Loucy (cell line): ENCODE data around the gene MTR.

ENCODE experiments used
- H2AFZ ChIP-seq: fragments of 200-600 bp; sonication (generic); 2 replicates; pipeline ENCODE4 v1.6.0; 2016; ENCODE audit warnings: antibody characterized with exemption, mild to moderate bottlenecking, low read length, moderate library complexity
- H3F3A ChIP-seq: fragments of 200-600 bp; 2 replicates; pipeline ENCODE4 v1.6.0; 2016; ENCODE audit warnings: antibody characterized with exemption, low read depth, mild to moderate bottlenecking
- H3K27me3 ChIP-seq: fragments of 200-600 bp; sonication (generic); 2 replicates; pipeline ENCODE4 v1.6.1; 2014; ENCODE audit warnings: low read length, mild to moderate bottlenecking; ENCODE audit not compliant: insufficient read depth, poor library complexity, severe bottlenecking
- H3K36me3 ChIP-seq: fragments of 200-600 bp; sonication (generic); 2 replicates; pipeline ENCODE4 v1.6.1; 2016; ENCODE audit warnings: low read length; ENCODE audit not compliant: insufficient read depth
- H3K4me1 ChIP-seq: fragments of 200-600 bp; sonication (generic); 2 replicates; pipeline ENCODE4 v1.5.1; 2014; ENCODE audit warnings: low read length, mild to moderate bottlenecking; ENCODE audit not compliant: insufficient read depth, poor library complexity, severe bottlenecking
- H3K4me2 ChIP-seq: fragments of 200-600 bp; sonication (generic); 2 replicates; pipeline ENCODE4 v1.6.0; 2014; ENCODE audit warnings: antibody characterized with exemption, low read length, low read depth, mild to moderate bottlenecking; ENCODE audit not compliant: poor library complexity, severe bottlenecking
- H3K4me3 ChIP-seq: fragments of 200-600 bp; sonication (generic); 2 replicates; pipeline ENCODE4 v1.5.1; 2014; ENCODE audit warnings: low read length, mild to moderate bottlenecking, mixed read lengths; ENCODE audit not compliant: poor library complexity, severe bottlenecking
- H3K79me2 ChIP-seq: fragments of 200-600 bp; sonication (generic); 2 replicates; pipeline ENCODE4 v1.6.1; 2014; ENCODE audit warnings: low read length; ENCODE audit not compliant: insufficient read depth
- H3K9ac ChIP-seq: fragments of 200-600 bp; sonication (generic); 2 replicates; pipeline ENCODE4 v1.6.0; 2014; ENCODE audit warnings: mild to moderate bottlenecking, low read depth, low read length, moderate library complexity; ENCODE audit not compliant: poor library complexity, severe bottlenecking
- H3K9me2 ChIP-seq: fragments of 200-600 bp; sonication (generic); replicated peaks from 2 replicates; pipeline ENCODE4 v1.6.1; 2016; ENCODE audit warnings: low read depth, low read length, mixed read lengths
- H3K9me3 ChIP-seq: fragments of 200-600 bp; sonication (generic); 2 replicates; pipeline ENCODE4 v1.6.1; 2014; ENCODE audit warnings: mild to moderate bottlenecking, antibody characterized with exemption, low read length, low read depth; ENCODE audit not compliant: insufficient read depth
- H4K20me1 ChIP-seq: fragments of 200-600 bp; sonication (generic); 2 replicates; pipeline ENCODE4 v1.6.0; 2014; ENCODE audit warnings: antibody characterized with exemption, low read length, mild to moderate bottlenecking; ENCODE audit not compliant: insufficient read depth, poor library complexity, severe bottlenecking
- EZH2phosphoT487 ChIP-seq: fragments of 200-600 bp; IDR thresholded peaks from 2 replicates; pipeline ENCODE4 v1.6.1; 2018; ENCODE audit warnings: antibody characterized with exemption, mild to moderate bottlenecking, moderate library complexity, borderline replicate concordance
- TF ChIP-seq, protein P1 (sequence below): fragments of 200-600 bp; sonication (generic); conservative IDR thresholded peaks from 2 replicates; pipeline ENCODE4 v1.5.1; 2014; ENCODE audit warnings: mild to moderate bottlenecking, antibody characterized with exemption, low read length

Gene MTR

DNA sequence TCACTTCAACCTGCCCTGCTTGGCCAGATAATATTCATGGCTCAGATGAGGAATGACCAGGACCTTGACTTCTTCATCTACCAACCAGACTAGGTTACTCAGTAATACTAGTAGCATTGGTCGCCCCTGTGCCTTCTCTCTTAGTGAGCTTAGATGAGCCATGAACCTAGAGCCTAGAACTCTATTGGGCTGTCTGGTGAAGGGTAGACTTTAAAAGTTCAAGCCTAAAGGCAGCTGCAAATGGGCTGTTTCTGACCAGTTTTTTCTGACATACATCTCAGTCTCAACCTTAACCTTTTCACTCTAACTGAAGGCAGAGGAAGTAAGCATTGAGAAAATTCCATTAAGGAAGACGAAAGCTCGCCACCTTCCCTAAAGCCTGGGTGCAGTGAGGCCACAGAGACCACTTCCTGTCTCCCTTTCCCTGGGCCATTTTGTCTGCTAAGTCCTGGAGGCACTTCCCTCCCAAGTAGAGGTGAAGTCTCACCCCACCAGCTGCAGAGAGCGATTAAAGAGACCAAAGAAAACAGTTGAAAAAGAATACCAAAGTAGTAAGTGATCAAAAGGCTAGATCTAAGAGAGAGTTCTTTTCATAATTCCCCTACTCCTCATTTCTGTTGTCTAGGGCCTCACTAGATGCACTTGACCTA, 53.3 kb downstream of the MTR start:
- TF ChIP-seq, protein P1, sequence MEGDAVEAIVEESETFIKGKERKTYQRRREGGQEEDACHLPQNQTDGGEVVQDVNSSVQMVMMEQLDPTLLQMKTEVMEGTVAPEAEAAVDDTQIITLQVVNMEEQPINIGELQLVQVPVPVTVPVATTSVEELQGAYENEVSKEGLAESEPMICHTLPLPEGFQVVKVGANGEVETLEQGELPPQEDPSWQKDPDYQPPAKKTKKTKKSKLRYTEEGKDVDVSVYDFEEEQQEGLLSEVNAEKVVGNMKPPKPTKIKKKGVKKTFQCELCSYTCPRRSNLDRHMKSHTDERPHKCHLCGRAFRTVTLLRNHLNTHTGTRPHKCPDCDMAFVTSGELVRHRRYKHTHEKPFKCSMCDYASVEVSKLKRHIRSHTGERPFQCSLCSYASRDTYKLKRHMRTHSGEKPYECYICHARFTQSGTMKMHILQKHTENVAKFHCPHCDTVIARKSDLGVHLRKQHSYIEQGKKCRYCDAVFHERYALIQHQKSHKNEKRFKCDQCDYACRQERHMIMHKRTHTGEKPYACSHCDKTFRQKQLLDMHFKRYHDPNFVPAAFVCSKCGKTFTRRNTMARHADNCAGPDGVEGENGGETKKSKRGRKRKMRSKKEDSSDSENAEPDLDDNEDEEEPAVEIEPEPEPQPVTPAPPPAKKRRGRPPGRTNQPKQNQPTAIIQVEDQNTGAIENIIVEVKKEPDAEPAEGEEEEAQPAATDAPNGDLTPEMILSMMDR: no peak
- TF ChIP-seq EZH2phosphoT487: no peak
- Histone ChIP-seq H3K9ac (no peak overlapping the region), H3K4me3 (no peak overlapping the region), H3K9me2 (no peaks in the 10 kb centered on the region), H3K27me3 (no peaks in the 10 kb centered on the region), H3K79me2 (no peaks in the 10 kb centered on the region), H3K9me3 (no peaks in the 10 kb centered on the region), H2AFZ (no peak overlapping the region), H3K4me2 (no peak overlapping the region), H4K20me1 (no peaks in the 10 kb centered on the region), H3K4me1 (peaks cover 7% of the 10 kb centered on the region), H3F3A (no peaks in the 10 kb centered on the region), H3K36me3 (peaks cover 62% of the 10 kb centered on the region; the same call in 1 of the 2 replicates)

DNA sequence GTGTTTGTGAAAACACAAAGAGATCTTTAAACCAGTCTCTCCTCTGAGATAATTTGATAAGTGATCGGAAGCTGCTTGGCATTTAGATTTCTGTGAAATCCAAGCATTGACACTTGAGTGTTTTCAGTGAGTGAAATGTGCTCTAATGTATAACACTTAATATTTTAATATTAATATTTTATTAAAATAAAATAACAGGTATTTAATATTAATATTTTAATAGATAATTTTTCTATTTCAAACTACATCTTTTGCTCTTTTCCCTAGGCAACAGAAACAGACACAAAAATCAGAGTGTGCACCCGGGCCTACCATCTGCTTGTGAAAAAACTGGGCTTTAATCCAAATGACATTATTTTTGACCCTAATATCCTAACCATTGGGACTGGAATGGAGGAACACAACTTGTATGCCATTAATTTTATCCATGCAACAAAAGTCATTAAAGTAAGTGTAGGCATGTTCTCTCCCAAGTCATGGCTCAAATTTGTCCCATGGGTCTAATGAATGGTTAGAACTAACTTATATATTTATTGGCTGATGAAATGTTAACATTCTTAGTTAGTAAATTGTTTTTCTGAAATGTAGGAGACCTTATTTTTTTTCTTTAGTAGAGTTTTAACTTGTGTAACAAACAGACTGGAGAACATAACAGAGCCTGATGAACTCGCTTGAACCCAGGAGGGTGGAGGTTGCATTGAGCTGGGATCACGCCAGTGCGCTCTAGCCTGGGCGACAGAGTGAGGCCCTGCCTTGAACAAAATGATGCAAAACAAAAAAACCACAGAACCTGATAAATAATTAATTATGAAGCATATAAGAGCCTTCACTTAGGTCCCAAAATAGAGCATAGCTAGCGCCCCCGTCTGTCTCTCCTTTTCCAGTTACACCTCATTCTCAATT, 55.2 kb downstream of the MTR start:
- Histone ChIP-seq H3K9ac (no peak overlapping the region), H3K4me3 (no peak overlapping the region), H3K27me3 (no peaks in the 10 kb centered on the region), H3K4me2 (no peak overlapping the region), H2AFZ (no peak overlapping the region), H3F3A (no peaks in the 10 kb centered on the region), H3K4me1 (peaks cover 7% of the 10 kb centered on the region), H3K9me3 (no peaks in the 10 kb centered on the region), H3K79me2 (no peaks in the 10 kb centered on the region), H3K36me3 (peaks cover 69% of the 10 kb centered on the region; the same call in 1 of the 2 replicates), H4K20me1 (no peaks in the 10 kb centered on the region), H3K9me2 (no peaks in the 10 kb centered on the region)
- TF ChIP-seq, protein P1: no peak
- no peak for TF ChIP-seq EZH2phosphoT487

DNA sequence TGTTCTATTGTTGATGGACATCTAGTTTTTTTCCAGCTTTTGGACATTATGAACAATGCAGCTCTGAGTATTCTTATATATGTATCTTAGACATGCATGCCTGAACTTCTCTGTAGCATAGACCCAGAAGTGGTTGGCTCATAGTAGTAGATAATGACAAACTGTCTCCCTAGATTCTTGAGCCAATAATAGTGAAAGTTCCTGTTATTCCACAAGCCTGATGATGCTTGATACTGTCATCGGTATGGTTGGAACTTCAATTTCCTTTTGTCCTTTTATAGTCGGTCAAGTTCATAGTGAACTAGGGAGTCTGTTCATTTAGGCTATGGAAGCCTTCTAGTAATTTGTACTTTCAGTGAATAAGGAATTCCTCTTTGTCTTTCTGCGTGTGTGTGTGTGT, 56.8 kb downstream of the MTR start:
- Histone ChIP-seq H3K9me2 (no peaks in the 10 kb centered on the region), H3K9ac (no peak overlapping the region), H2AFZ (no peak overlapping the region), H3K27me3 (no peaks in the 10 kb centered on the region), H3K79me2 (no peaks in the 10 kb centered on the region), H3K4me2 (no peak overlapping the region), H3K4me3 (no peak overlapping the region), H3K9me3 (no peaks in the 10 kb centered on the region), H3F3A (no peaks in the 10 kb centered on the region), H3K36me3 (peaks cover 68% of the 10 kb centered on the region; the same call in 1 of the 2 replicates), H4K20me1 (no peaks in the 10 kb centered on the region), H3K4me1 (peaks cover 7% of the 10 kb centered on the region)
- TF ChIP-seq EZH2phosphoT487: no peak
- TF ChIP-seq, protein P1: no peak
